ENCODE results near the gene SLC35F1.

Gene SLC35F1

GRCh38 chr6:118122801-118123200 lies 215.7 kb downstream of the SLC35F1 start:
- DNase-seq (ENCODE audit: low read depth), result no peak

- DNase-seq (ENCODE audit: low read depth), result no peak
Measured at GRCh38 chr6:118123503-118124037, 216.5 kb downstream of the SLC35F1 start.

- no peak for DNase-seq (ENCODE audit: low read depth)
Measured at GRCh38 chr6:118124851-118125250, 217.8 kb downstream of the SLC35F1 start.

- no peak for DNase-seq (ENCODE audit: low read depth)
Measured at GRCh38 chr6:118128755-118129154, 221.7 kb downstream of the SLC35F1 start.

GRCh38 chr6:118134206-118134605 lies 227.1 kb downstream of the SLC35F1 start:
- no peak for DNase-seq (ENCODE audit: low read depth)

GRCh38 chr6:118134736-118135135 lies 227.7 kb downstream of the SLC35F1 start:
- DNase-seq (ENCODE audit: low read depth), result no peak

- DNase-seq (ENCODE audit: low read depth), result no peak
Measured at GRCh38 chr6:118135371-118135770, 228.3 kb downstream of the SLC35F1 start.

GRCh38 chr6:118141211-118141610 lies 234.1 kb downstream of the SLC35F1 start:
- no peak for DNase-seq (ENCODE audit: low read depth)

GRCh38 chr6:118146584-118146983 lies 239.5 kb downstream of the SLC35F1 start:
- no peak for DNase-seq (ENCODE audit: low read depth)

- DNase-seq (ENCODE audit: low read depth), result no peak
Measured at GRCh38 chr6:118147511-118147910, 240.4 kb downstream of the SLC35F1 start.

GRCh38 chr6:118148561-118148960 lies 241.5 kb downstream of the SLC35F1 start:
- no peak for DNase-seq (ENCODE audit: low read depth)

GRCh38 chr6:118152524-118152923 lies 245.5 kb downstream of the SLC35F1 start:
- DNase-seq (ENCODE audit: low read depth), result no peak

GRCh38 chr6:118161343-118161742 lies 254.3 kb downstream of the SLC35F1 start:
- no peak for DNase-seq (ENCODE audit: low read depth)

GRCh38 chr6:118163542-118163941 lies 256.5 kb downstream of the SLC35F1 start:
- no peak for DNase-seq (ENCODE audit: low read depth)

GRCh38 chr6:118165500-118165899 lies 258.4 kb downstream of the SLC35F1 start:
- no peak for DNase-seq (ENCODE audit: low read depth)

GRCh38 chr6:118168421-118168820 lies 261.4 kb downstream of the SLC35F1 start:
- no peak for DNase-seq (ENCODE audit: low read depth)

GRCh38 chr6:118171852-118172251 lies 264.8 kb downstream of the SLC35F1 start:
- no peak for DNase-seq (ENCODE audit: low read depth)

- no peak for DNase-seq (ENCODE audit: low read depth)
Measured at GRCh38 chr6:118174071-118174470, 267.0 kb downstream of the SLC35F1 start.

- no peak for DNase-seq (ENCODE audit: low read depth)
Measured at GRCh38 chr6:118177720-118178119, 270.7 kb downstream of the SLC35F1 start.

GRCh38 chr6:118179048-118179447 lies 272.0 kb downstream of the SLC35F1 start:
- no peak for DNase-seq (ENCODE audit: low read depth)

- no peak for DNase-seq (ENCODE audit: low read depth)
Measured at GRCh38 chr6:118186672-118187567, 279.9 kb downstream of the SLC35F1 start.

GRCh38 chr6:118187568-118188164 lies 280.6 kb downstream of the SLC35F1 start:
- DNase-seq (ENCODE audit: low read depth), result no peak

- no peak for DNase-seq (ENCODE audit: low read depth)
Measured at GRCh38 chr6:118188561-118188960, 281.5 kb downstream of the SLC35F1 start.
